ENCODE data around the gene TBC1D12.

DNA sequence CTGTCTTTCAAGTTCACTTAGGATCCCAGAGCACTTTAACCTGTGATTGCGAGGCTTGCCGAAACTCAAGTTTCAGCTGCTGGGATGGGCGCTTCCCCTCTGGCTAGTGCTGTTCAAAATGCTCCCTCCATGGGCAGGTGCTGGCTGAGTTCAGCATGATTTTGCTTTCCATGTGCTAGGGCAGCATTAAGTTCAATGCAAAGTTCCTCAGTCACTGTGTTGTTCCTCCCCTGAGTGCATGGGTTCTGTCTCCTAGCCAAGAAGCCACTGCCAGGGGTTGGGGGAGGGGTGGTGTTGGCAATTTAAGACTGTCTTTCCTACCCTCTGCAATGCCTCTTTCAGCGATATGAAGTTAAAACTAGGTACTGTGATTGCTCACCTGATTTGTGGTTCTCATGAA is 86.8 kb downstream of the TBC1D12 start:
- TF ChIP-seq EP300 (IDR thresholded peaks at IDR 0.05) = no peak
- TF ChIP-seq CTCF (IDR thresholded peaks at IDR 0.05) = no peak
- TF ChIP-seq POLR2A (IDR thresholded peaks at IDR 0.05) = no peak

Data from suprapubic skin (tissue), 3 donors.